Peyer's patch (tissue), 4 donors: ENCODE data around the gene PPP1R12B.

Experiments
- CTCF ChIP-seq, 6 experiments: fragments of 450-650 bp in 4 of 6; fragments of 200-600 bp in 2 of 6; sonication (generic) in 1 of 6; IDR thresholded peaks; one replicate each; pipeline ENCODE4 v1.5.1; 2017 to 2019; ENCODE audit warnings: antibody characterized with exemption in 6 of 6, mild to moderate bottlenecking in 3 of 6, moderate library complexity in 1 of 6
- POLR2A ChIP-seq, 2 donors: fragments of 450-650 bp; IDR thresholded peaks; one replicate each; pipeline ENCODE4 v1.5.1; 2017; ENCODE audit warnings: antibody characterized with exemption in 2 of 2, mild to moderate bottlenecking in 2 of 2, moderate library complexity in 2 of 2

- TF ChIP-seq POLR2A (IDR thresholded peaks at IDR 0.05) (no peak), CTCF (IDR thresholded peaks at IDR 0.05) (peak; percentile 41 to 67 (median 58))
Measured at GRCh38 chr1:202625416-202626360, 277.2 kb downstream of the PPP1R12B start.
